Cardiac fibroblast (primary cell): ENCODE data around the gene PPT2.

Source experiments
- DNase-seq, 2 donors: peaks; one replicate each; pipeline versions ENCODE4 v3.0.0 to v3.0.0-alpha.2; 2010; ENCODE audit warnings: low read depth in 2 of 2
- H3K4me3 ChIP-seq, 2 donors: replicated peaks in 1 of 2; 1 replicate in 1 of 2; 2 replicates in 1 of 2; pipeline ENCODE4 v1.5.1; 2011; ENCODE audit warnings: low read depth in 2 of 2, low read length in 2 of 2, mild to moderate bottlenecking in 2 of 2, moderate library complexity in 1 of 2
- CTCF ChIP-seq: IDR thresholded peaks from one replicate; pipeline ENCODE4 v1.5.1; 2011; ENCODE audit warnings: low read depth, mild to moderate bottlenecking, low read length, inconsistent platforms

Gene PPT2

DNA sequence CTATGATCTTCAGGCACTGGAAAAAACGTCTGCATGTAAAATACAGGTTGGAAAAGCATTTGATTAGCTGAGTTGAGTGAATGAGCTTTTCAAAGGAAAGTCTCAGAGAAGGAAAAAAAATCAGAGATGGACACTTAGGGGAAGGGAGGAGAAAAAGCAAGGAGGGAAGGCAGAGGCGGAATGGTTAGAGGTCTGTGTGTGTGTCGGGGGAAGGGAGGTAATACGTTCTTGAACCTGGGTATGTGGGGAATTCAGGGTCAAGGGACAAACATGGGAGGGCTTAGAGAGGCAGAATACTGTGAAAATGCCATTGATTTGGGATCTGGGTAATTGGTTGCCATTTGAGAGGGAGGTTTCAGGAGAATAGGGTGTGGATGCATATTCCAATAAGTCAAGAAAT lies 7.3 kb upstream of the PPT2 start:
- no peak for DNase-seq
- TF ChIP-seq CTCF = no peak
- no peak overlapping the region for H3K4me3 ChIP-seq

- TF ChIP-seq CTCF = no peak
- no peak for DNase-seq
Measured at GRCh38 chr6:32147401-32148132, 6.4 kb upstream of the PPT2 start.

GRCh38 chr6:32148289-32149091 lies 5.5 kb upstream of the PPT2 start:
- peak in 1 of 2 donors; percentile 24 for DNase-seq
- TF ChIP-seq CTCF = no peak
- H3K4me3 ChIP-seq = peak overlapping the region in 1 of 2 donors; percentile 11

More at GRCh38 chr6:32147401-32148132, 6.4 kb upstream of the PPT2 start:
- H3K4me3 ChIP-seq = no peak overlapping the region

DNA sequence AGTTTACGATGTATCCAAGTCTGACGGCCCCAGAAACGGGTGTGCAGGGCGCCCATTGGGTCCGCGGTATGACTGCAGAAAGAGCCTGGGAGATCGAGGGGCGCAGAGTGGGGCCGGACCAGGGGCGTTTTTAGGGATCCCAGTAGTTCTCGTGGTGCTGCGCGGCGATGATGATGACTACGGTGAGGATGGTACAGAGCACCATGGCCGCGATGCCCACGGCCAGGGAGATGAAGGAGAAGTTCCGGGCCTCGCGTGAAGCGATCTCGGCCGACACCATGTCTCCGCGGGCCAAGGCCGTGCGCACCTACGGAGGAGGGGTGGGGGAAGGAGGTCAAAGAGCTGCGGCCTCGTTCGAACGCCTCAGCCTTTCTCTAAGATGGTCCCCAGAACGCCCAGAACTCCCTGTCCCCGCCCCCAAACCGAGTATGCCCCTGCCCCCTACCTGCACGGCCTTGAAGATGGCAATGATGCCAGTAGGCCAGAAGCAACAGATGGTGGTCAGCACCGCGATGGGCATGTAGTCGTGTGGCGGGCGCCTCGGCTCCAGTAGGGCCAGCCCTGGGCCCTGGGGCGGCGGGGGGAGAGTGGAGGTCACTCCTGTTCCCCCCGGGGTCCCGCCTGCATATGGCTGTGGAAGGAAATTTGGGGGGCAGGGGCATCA lies 4.7 kb upstream of the PPT2 start:
- DNase-seq = no peak
- TF ChIP-seq CTCF = no peak
- H3K4me3 ChIP-seq = peak overlapping the region in 1 of 2 donors; percentile 11

DNA sequence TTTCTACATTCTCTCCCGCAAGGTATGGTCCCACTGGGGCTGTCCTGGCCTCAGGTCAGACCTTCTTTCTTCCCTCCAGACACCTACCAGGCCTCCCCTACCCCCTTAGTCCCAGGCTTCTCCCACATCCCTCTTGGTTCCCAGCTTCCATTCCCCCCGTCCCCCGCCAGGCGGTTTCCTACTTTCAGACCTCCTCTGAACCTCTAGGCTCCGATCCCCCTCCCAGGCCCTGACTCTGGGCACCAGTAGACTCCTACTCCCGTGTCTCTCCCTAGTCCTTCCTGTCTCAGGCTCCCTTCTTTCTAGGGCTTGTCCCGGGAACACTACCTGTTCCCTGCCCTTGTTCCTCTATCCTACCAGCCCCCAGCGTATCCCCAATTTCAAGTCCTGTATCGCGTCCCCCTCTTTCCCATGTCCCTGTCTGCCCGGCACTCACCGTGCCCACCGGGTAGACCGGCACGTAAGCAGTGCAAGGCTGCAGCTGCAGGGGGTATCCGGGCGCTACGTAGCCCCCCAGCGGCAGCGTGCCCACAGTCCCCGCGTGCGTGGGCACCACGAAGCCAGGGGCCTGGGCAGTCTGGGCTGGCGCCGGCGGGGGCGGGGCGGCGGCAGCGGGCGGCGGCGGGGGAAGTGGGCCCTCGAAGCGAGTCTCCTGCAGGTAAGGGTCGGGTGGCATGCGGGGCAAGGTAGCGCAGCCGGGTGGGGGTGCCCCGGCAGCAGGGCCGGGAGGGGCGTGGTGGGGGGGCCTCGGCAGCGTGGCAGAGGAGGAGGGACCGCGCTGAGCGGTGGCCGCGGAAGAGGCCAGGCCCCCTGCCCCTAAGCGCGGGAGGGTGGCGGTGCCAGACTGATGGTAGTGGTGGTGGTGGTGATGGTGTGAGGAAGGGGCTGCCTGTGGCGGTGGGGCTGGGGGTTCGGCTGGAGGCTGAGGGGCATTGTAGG lies 3.7 kb upstream of the PPT2 start:
- no peak overlapping the region for H3K4me3 ChIP-seq
- DNase-seq = no peak
- TF ChIP-seq CTCF = no peak
